Measurements from ENCODE around the gene NFKB2. TPM values are rescaled to one million over a fixed set of nuclear protein-coding genes. Genes with fewer than 3 reads are reported as not detected.

The NFKB2 gene
- polyA plus RNA-seq, 1 donor = 22.7 TPM

- peak overlapping the region; percentile 30 for H3K4me3 ChIP-seq (ENCODE audit: low read length)
- H3K4me1 ChIP-seq (ENCODE audit: control insufficient read depth, insufficient read depth, low read length) = peaks cover 29% of the 10 kb centered on the region
- peak in 1 of 2 donors; percentile 29 for DNase-seq
- no peaks in the 10 kb centered on the region for H3K27me3 ChIP-seq (ENCODE audit: control insufficient read depth, insufficient read depth, low read length)
- WGBS (ENCODE audit: insufficient coverage, low lambda C conversion rate) = no CpG with 5 or more reads among the region's 14 CpGs
- no peaks in the 10 kb centered on the region for H3K9me3 ChIP-seq (ENCODE audit: control insufficient read depth, low read depth, low read length)
- H3K36me3 ChIP-seq (ENCODE audit: control insufficient read depth, insufficient read depth, low read length) = peaks cover 1% of the 10 kb centered on the region
- H3K27ac ChIP-seq (ENCODE audit: low read length) = peak overlapping the region; percentile 56
Measured at GRCh38 chr10:102435529-102436233, 40.2 kb downstream of the NFKB2 start.

GRCh38 chr10:102436312-102436711 lies 40.8 kb downstream of the NFKB2 start:
- H3K9me3 ChIP-seq (ENCODE audit: control insufficient read depth, low read depth, low read length) = no peaks in the 10 kb centered on the region
- DNase-seq = no peak
- H3K4me1 ChIP-seq (ENCODE audit: control insufficient read depth, insufficient read depth, low read length) = peaks cover 29% of the 10 kb centered on the region
- H3K27ac ChIP-seq (ENCODE audit: low read length) = no peak overlapping the region
- WGBS (ENCODE audit: insufficient coverage, low lambda C conversion rate) = no CpG with 5 or more reads among the region's 6 CpGs
- H3K4me3 ChIP-seq (ENCODE audit: low read length) = no peak overlapping the region
- H3K36me3 ChIP-seq (ENCODE audit: control insufficient read depth, insufficient read depth, low read length) = no peaks in the 10 kb centered on the region
- no peaks in the 10 kb centered on the region for H3K27me3 ChIP-seq (ENCODE audit: control insufficient read depth, insufficient read depth, low read length)

GRCh38 chr10:102437515-102437914 lies 42.0 kb downstream of the NFKB2 start:
- WGBS (ENCODE audit: insufficient coverage, low lambda C conversion rate) = no CpG with 5 or more reads among the region's 3 CpGs
- H3K36me3 ChIP-seq (ENCODE audit: control insufficient read depth, insufficient read depth, low read length) = no peaks in the 10 kb centered on the region
- H3K27ac ChIP-seq (ENCODE audit: low read length) = no peak overlapping the region
- no peak for DNase-seq
- no peaks in the 10 kb centered on the region for H3K9me3 ChIP-seq (ENCODE audit: control insufficient read depth, low read depth, low read length)
- peaks cover 22% of the 10 kb centered on the region for H3K4me1 ChIP-seq (ENCODE audit: control insufficient read depth, insufficient read depth, low read length)
- H3K27me3 ChIP-seq (ENCODE audit: control insufficient read depth, insufficient read depth, low read length) = no peaks in the 10 kb centered on the region
- H3K4me3 ChIP-seq (ENCODE audit: low read length) = no peak overlapping the region

GRCh38 chr10:102438374-102438773 lies 42.9 kb downstream of the NFKB2 start:
- H3K27me3 ChIP-seq (ENCODE audit: control insufficient read depth, insufficient read depth, low read length) = no peaks in the 10 kb centered on the region
- no CpG with 5 or more reads among the region's 1 CpG for WGBS (ENCODE audit: insufficient coverage, low lambda C conversion rate)
- H3K4me1 ChIP-seq (ENCODE audit: control insufficient read depth, insufficient read depth, low read length) = peaks cover 22% of the 10 kb centered on the region
- no peak overlapping the region for H3K4me3 ChIP-seq (ENCODE audit: low read length)
- H3K36me3 ChIP-seq (ENCODE audit: control insufficient read depth, insufficient read depth, low read length) = no peaks in the 10 kb centered on the region
- no peak for DNase-seq
- no peaks in the 10 kb centered on the region for H3K9me3 ChIP-seq (ENCODE audit: control insufficient read depth, low read depth, low read length)
- no peak overlapping the region for H3K27ac ChIP-seq (ENCODE audit: low read length)

- Histone ChIP-seq H3K4me3 (ENCODE audit: low read length) (no peak overlapping the region), H3K4me1 (ENCODE audit: control insufficient read depth, insufficient read depth, low read length) (peaks cover 5% of the 10 kb centered on the region), H3K9me3 (ENCODE audit: control insufficient read depth, low read depth, low read length) (no peaks in the 10 kb centered on the region), H3K27me3 (ENCODE audit: control insufficient read depth, insufficient read depth, low read length) (no peaks in the 10 kb centered on the region), H3K27ac (ENCODE audit: low read length) (no peak overlapping the region), H3K36me3 (ENCODE audit: control insufficient read depth, insufficient read depth, low read length) (no peaks in the 10 kb centered on the region)
- 100% methylated on average over 2 of the region's 2 CpGs for WGBS (ENCODE audit: insufficient coverage, low lambda C conversion rate)
- DNase-seq = no peak
Measured at GRCh38 chr10:102444851-102445250, 49.3 kb downstream of the NFKB2 start.

- H3K4me1 ChIP-seq (ENCODE audit: control insufficient read depth, insufficient read depth, low read length) = peaks cover 26% of the 10 kb centered on the region
- H3K9me3 ChIP-seq (ENCODE audit: control insufficient read depth, low read depth, low read length) = no peaks in the 10 kb centered on the region
- peak overlapping the region; percentile 66 for H3K4me3 ChIP-seq (ENCODE audit: low read length)
- peak overlapping the region; percentile 93 for H3K27ac ChIP-seq (ENCODE audit: low read length)
- peaks cover 8% of the 10 kb centered on the region for H3K36me3 ChIP-seq (ENCODE audit: control insufficient read depth, insufficient read depth, low read length)
- peak; percentile 84 to 88 for DNase-seq
- no CpG with 5 or more reads among the region's 30 CpGs for WGBS (ENCODE audit: insufficient coverage, low lambda C conversion rate)
- H3K27me3 ChIP-seq (ENCODE audit: control insufficient read depth, insufficient read depth, low read length) = no peaks in the 10 kb centered on the region
Measured at GRCh38 chr10:102449321-102450123, 54.0 kb downstream of the NFKB2 start.

GRCh38 chr10:102450124-102450373 lies 54.5 kb downstream of the NFKB2 start:
- Histone ChIP-seq H3K4me3 (ENCODE audit: low read length) (peak overlapping the region; percentile 66), H3K9me3 (ENCODE audit: control insufficient read depth, low read depth, low read length) (no peaks in the 10 kb centered on the region), H3K27me3 (ENCODE audit: control insufficient read depth, insufficient read depth, low read length) (no peaks in the 10 kb centered on the region), H3K27ac (ENCODE audit: low read length) (peak overlapping the region; percentile 93), H3K36me3 (ENCODE audit: control insufficient read depth, insufficient read depth, low read length) (peaks cover 8% of the 10 kb centered on the region), H3K4me1 (ENCODE audit: control insufficient read depth, insufficient read depth, low read length) (peaks cover 32% of the 10 kb centered on the region)
- WGBS (ENCODE audit: insufficient coverage, low lambda C conversion rate) = no CpG with 5 or more reads among the region's 11 CpGs
- no peak for DNase-seq

- no CpG with 5 or more reads among the region's 104 CpGs for WGBS (ENCODE audit: insufficient coverage, low lambda C conversion rate)
- no peaks in the 10 kb centered on the region for H3K9me3 ChIP-seq (ENCODE audit: control insufficient read depth, low read depth, low read length)
- H3K27ac ChIP-seq (ENCODE audit: low read length) = peak overlapping the region; percentile 93
- peaks cover 36% of the 10 kb centered on the region for H3K4me1 ChIP-seq (ENCODE audit: control insufficient read depth, insufficient read depth, low read length)
- peak overlapping the region; percentile 79 for H3K4me3 ChIP-seq (ENCODE audit: low read length)
- peaks cover 8% of the 10 kb centered on the region for H3K36me3 ChIP-seq (ENCODE audit: control insufficient read depth, insufficient read depth, low read length)
- no peaks in the 10 kb centered on the region for H3K27me3 ChIP-seq (ENCODE audit: control insufficient read depth, insufficient read depth, low read length)
- peak; percentile 92 to 96 for DNase-seq
Measured at GRCh38 chr10:102450374-102451104, 55.0 kb downstream of the NFKB2 start.

GRCh38 chr10:102451105-102451969 lies 55.8 kb downstream of the NFKB2 start, which contains the start of gene C10orf95:
C10orf95 (minus strand) TSS chr10:102451543; CDS start chr10:102451093, 450 bp downstream.
- no peaks in the 10 kb centered on the region for H3K27me3 ChIP-seq (ENCODE audit: control insufficient read depth, insufficient read depth, low read length)
- no CpG with 5 or more reads among the region's 28 CpGs for WGBS (ENCODE audit: insufficient coverage, low lambda C conversion rate)
- peak within 1 kb of the TSS; percentile 91 for H3K27ac ChIP-seq (ENCODE audit: low read length)
- H3K36me3 ChIP-seq (ENCODE audit: control insufficient read depth, insufficient read depth, low read length) = peaks cover 10% of the 10 kb centered on the region
- H3K9me3 ChIP-seq (ENCODE audit: control insufficient read depth, low read depth, low read length) = no peaks in the 10 kb centered on the region
- H3K4me1 ChIP-seq (ENCODE audit: control insufficient read depth, insufficient read depth, low read length) = peaks cover 43% of the 10 kb centered on the region
- peak within 1 kb of the TSS; percentile 79 for H3K4me3 ChIP-seq (ENCODE audit: low read length)
- DNase-seq = peak in 1 of 2 donors; percentile 64

All from large intestine (tissue), 3 donors.